ENCODE data around the gene PGP. TPM values are rescaled to one million over a fixed set of nuclear protein-coding genes. Genes with fewer than 3 reads are reported as not detected.

Gene PGP
- total RNA-seq, 1 donor, result 20.3 TPM

DNA sequence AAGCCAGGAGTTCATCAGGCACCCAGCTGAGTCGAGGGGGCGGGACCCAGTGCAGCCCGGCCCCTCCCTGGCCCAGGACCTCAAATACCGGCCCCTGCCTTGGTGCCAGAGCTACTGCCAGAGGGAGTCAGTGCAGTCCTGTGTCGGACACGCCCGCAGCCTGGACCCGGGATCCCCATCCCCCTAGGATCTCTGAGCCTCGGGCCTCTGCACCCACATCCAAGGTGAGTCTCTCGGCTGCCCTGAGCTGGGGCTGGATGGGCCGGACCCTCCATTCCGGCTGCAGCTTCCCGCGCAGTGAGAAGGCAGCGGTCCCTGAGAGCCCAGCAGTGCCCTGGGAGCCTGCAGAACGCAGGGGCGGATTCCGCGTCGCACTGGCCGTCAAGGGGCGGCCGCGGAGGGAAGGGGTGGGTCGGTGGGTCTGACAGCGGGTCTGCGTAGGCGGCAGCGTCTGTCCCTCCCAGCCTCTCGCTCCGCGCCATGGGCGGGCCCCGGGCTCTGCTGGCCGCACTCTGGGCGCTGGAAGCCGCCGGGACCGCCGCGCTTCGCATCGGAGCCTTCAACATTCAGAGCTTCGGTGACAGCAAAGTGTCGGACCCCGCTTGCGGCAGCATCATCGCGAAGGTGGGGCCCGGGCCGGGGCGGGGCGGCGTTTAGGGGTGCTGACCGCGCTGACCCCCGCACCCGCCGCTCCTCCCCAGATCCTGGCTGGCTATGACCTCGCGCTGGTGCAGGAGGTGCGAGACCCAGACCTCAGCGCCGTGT is 21.9 kb upstream of the PGP start, which contains the start of gene DNASE1L2:
Gene DNASE1L2 (plus strand): TSS at position 108 of the 765 bp plus-strand sequence. CDS start 373 bp downstream, at position 481.
- H3K4me3 ChIP-seq (ENCODE audit: low read depth, low read length), result peak within 1 kb of the TSS; percentile 43
- TF ChIP-seq, protein P1, sequence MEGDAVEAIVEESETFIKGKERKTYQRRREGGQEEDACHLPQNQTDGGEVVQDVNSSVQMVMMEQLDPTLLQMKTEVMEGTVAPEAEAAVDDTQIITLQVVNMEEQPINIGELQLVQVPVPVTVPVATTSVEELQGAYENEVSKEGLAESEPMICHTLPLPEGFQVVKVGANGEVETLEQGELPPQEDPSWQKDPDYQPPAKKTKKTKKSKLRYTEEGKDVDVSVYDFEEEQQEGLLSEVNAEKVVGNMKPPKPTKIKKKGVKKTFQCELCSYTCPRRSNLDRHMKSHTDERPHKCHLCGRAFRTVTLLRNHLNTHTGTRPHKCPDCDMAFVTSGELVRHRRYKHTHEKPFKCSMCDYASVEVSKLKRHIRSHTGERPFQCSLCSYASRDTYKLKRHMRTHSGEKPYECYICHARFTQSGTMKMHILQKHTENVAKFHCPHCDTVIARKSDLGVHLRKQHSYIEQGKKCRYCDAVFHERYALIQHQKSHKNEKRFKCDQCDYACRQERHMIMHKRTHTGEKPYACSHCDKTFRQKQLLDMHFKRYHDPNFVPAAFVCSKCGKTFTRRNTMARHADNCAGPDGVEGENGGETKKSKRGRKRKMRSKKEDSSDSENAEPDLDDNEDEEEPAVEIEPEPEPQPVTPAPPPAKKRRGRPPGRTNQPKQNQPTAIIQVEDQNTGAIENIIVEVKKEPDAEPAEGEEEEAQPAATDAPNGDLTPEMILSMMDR (IDR thresholded peaks at IDR 0.05; ENCODE audit: insufficient read depth, low read depth, low read length), result no peak
- DNase-seq (ENCODE audit: low read depth), result peak; percentile 18

DNA sequence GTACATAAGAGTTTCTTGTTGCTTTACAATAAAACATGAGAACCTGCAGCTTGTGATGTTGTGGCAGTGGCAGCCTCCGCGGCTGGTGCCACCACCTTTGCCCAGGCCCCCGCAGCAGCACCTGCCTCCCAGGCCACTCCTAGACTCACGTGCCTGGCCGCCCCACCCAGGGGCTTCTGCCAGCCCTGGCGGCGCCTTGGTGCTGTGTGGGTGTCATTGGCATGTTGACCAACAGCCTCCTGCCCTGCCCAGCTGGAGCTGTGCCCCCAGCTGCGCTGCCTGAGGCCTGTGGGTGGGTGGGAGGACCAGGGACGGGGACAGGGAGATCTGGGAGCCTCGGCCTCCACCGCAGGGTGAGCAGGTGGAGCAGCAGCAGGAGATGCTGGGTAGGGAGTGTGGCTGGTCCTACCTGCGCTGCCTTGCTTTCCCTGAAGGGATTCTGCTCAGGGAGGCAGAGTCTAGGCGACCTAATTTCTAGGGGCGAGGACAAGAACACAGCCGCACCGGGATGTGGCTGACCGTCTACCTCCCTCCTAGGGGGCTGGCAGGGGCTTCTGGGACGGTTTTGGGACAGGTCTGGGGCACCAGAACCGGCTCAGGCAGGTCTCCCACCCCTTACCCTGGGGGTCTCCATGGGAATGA is 21.2 kb upstream of the PGP start:
- H3K4me3 ChIP-seq (ENCODE audit: low read depth, low read length), result no peak overlapping the region
- DNase-seq (ENCODE audit: low read depth), result no peak
- TF ChIP-seq, protein P1 (IDR thresholded peaks at IDR 0.05; ENCODE audit: insufficient read depth, low read depth, low read length), result no peak

DNA sequence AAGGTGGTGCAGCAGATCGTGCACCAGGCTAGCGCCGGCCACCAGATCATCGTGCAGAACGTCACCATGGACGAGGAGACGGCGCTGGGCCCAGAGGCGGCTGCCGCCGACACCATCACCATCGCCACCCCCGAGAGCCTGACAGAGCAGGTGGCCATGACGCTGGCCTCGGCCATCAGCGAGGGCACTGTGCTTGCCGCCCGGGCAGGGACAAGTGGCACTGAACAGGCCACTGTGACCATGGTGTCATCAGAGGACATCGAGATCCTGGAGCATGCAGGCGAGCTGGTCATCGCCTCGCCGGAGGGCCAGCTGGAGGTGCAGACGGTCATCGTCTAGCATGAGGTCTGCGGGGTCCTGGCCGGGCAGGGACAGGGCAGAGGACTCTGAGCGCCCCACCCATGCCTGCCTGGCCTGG is 20.6 kb upstream of the PGP start:
- TF ChIP-seq, protein P1 (IDR thresholded peaks at IDR 0.05; ENCODE audit: insufficient read depth, low read depth, low read length), result no peak
- no peak for DNase-seq (ENCODE audit: low read depth)
- no peak overlapping the region for H3K4me3 ChIP-seq (ENCODE audit: low read depth, low read length)

DNA sequence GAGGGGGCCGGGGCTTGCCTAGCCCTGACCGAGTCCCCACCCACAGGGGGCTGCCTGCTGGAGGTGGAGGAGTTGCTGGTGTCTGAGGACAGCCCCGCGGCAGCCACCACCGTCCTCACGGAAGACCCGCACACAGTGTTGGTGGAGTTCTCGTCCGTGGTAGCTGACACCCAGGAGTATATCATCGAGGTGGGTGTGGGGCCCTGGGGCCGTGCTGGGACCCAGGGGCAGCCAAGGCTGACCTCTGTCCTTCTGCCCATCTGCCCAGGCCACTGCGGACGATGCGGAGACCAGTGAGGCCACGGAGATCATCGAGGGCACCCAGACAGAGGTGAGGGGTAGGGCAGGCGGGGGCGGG is 20.2 kb upstream of the PGP start:
- no peak overlapping the region for H3K4me3 ChIP-seq (ENCODE audit: low read depth, low read length)
- no peak for DNase-seq (ENCODE audit: low read depth)
- TF ChIP-seq, protein P1 (IDR thresholded peaks at IDR 0.05; ENCODE audit: insufficient read depth, low read depth, low read length), result no peak

DNA sequence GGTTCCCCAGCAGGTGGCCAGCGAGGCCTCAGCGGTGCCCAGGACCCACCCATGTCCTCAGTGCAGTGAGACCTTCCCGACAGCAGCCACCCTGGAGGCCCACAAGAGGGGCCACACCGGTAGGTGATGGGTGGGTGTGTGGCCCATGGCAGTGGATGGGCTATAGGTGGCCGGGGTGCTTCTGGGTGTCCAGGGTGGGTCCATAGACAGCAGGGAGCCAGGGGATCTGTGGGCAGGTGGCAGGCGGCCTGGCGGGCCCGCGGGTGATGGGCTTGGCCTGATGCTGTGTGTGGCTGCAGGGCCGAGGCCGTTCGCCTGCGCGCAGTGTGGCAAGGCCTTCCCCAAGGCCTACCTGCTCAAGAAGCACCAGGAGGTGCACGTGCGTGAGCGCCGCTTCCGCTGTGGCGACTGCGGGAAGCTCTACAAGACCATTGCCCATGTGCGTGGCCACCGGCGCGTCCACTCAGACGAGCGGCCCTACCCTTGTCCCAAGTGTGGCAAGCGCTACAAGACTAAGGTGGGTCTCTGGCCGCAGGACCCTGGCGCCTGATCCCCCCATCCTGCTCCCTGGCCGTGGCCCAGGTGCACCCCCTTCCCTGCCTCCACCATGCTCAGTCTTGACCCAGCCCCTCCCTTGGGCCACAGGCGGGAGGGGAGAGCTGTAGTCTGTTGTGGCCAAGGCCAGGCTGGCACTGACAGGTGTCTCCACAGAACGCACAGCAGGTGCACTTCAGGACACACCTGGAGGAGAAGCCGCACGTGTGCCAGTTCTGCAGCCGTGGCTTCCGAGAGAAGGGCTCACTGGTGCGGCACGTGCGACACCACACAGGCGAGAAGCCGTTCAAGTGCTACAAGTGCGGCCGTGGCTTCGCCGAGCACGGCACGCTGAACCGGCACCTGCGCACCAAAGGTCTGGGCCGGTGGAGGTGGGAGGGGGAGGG is 19.5 kb upstream of the PGP start:
- H3K4me3 ChIP-seq (ENCODE audit: low read depth, low read length), result no peak overlapping the region
- no peak for DNase-seq (ENCODE audit: low read depth)
- TF ChIP-seq, protein P1 (IDR thresholded peaks at IDR 0.05; ENCODE audit: insufficient read depth, low read depth, low read length), result no peak

DNA sequence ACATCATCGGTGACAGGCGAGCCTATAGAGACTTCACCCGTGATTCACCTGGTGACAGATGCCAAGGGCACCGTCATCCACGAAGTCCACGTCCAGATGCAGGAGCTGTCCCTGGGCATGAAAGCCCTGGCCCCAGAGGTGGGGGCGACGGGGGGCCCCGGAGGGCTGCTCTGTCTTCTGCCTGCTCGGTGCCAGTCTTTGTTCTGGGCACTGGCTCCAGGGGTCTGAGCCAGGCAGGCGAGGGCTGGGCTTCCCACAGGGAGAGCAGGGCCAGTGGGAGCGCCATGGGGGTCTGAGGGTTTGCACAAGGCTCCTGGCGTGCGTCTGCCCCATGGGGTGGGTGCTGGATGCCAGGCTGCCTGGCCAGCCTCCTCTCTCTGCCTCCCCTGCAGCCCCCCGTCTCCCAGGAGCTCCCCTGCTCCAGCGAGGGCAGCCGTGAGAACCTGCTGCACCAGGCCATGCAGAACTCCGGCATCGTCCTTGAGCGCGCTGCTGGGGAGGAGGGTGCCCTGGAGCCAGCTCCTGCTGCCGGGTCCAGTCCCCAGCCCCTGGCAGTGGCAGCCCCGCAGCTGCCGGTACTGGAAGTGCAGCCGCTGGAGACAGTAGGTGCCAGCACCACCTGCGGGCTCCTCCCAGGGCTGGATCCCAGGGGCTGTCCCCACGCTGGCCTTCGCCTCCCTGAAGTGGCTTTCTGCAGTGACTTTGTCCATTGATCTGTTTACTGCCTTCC is 18.6 kb upstream of the PGP start:
- TF ChIP-seq, protein P1 (IDR thresholded peaks at IDR 0.05; ENCODE audit: insufficient read depth, low read depth, low read length), result no peak
- H3K4me3 ChIP-seq (ENCODE audit: low read depth, low read length), result no peak overlapping the region
- DNase-seq (ENCODE audit: low read depth), result no peak

Measured in fibroblast of villous mesenchyme (primary cell).